HEK293 (cell line): ENCODE measurements around the gene CPN1.

Experiments used
- CTCF ChIA-PET: fragments of 350-600 bp; formaldehyde crosslinking; extraction: SDS; loops from one replicate; lab custom pipeline; 2021; ENCODE audit warnings: antibody characterized with exemption; lab: Yijun Ruan, JAX
- POLR2A ChIA-PET: fragments of 300-600 bp; formaldehyde crosslinking; extraction: SDS; loops from one replicate; lab custom pipeline; 2020; ENCODE audit warnings: antibody characterized with exemption, inconsistent platforms; lab: Yijun Ruan, JAX
- H3K27ac ChIP-seq: fragments of 200-500 bp; sonication (Bioruptor generic); 2 replicates; pipeline ENCODE4 v1.5.1; 2014; ENCODE audit warnings: low read depth, low read length, control low read depth, inconsistent platforms; ENCODE audit errors: extremely low read depth
- H3K36me3 ChIP-seq, 2 experiments: fragments of 200-500 bp in 1 of 2; sonication (Bioruptor generic) in 1 of 2; 1 replicate in 1 of 2; 2 replicates in 1 of 2; pipeline ENCODE4 v1.5.1; 2014 to 2017; ENCODE audit warnings: inconsistent platforms in 2 of 2, low read length in 2 of 2; ENCODE audit not compliant: control insufficient read depth in 2 of 2, insufficient read depth in 1 of 2
- H3K4me1 ChIP-seq: fragments of 200-500 bp; sonication (Bioruptor generic); 2 replicates; pipeline ENCODE4 v1.5.1; 2014; ENCODE audit warnings: mild to moderate bottlenecking, low read length, inconsistent platforms; ENCODE audit not compliant: control insufficient read depth, insufficient read depth
- H3K4me3 ChIP-seq: 2 replicates; pipeline ENCODE4 v1.5.1; 2011; ENCODE audit warnings: low read depth, mild to moderate bottlenecking, control low read depth, low read length, moderate library complexity
- H3K9me3 ChIP-seq: fragments of 200-500 bp; sonication (Bioruptor generic); 2 replicates; pipeline ENCODE4 v1.5.1; 2014; ENCODE audit warnings: low read depth, low read length, inconsistent platforms; ENCODE audit not compliant: control insufficient read depth, insufficient read depth
- BCL11B ChIP-seq: fragments of 450-650 bp; formaldehyde crosslinking; IDR thresholded peaks from 2 replicates; pipeline ENCODE4 v1.5.1; 2016; ENCODE audit warnings: low read depth, missing biosample characterization, missing genetic modification characterization
- GLI4 ChIP-seq: fragments of 450-650 bp; formaldehyde crosslinking; IDR thresholded peaks from 2 replicates; pipeline ENCODE4 v1.5.1; 2016; ENCODE audit warnings: missing biosample characterization, missing genetic modification characterization
- GLIS1 ChIP-seq: fragments of 450-650 bp; formaldehyde crosslinking; IDR thresholded peaks from 2 replicates; pipeline ENCODE4 v1.5.1; 2016; ENCODE audit warnings: missing biosample characterization, missing genetic modification characterization
- HOXC10 ChIP-seq: sonication (generic); formaldehyde crosslinking; IDR thresholded peaks from 2 replicates; pipeline ENCODE4 v1.8.1; 2023; ENCODE audit warnings: mild to moderate bottlenecking, missing genetic modification reagents
- HOXD13 ChIP-seq: sonication (generic); formaldehyde crosslinking; IDR thresholded peaks from 2 replicates; pipeline ENCODE4 v1.8.0; 2022; ENCODE audit warnings: missing genetic modification reagents, borderline replicate concordance
- PRDM10 ChIP-seq: fragments of 450-650 bp; formaldehyde crosslinking; IDR thresholded peaks from 2 replicates; pipeline ENCODE4 v1.5.1; 2016; ENCODE audit warnings: missing biosample characterization, missing genetic modification characterization
- ZNF146 ChIP-seq: fragments of 450-650 bp; formaldehyde crosslinking; IDR thresholded peaks from 2 replicates; pipeline ENCODE4 v1.5.1; 2016; ENCODE audit warnings: missing biosample characterization, missing genetic modification characterization
- ZNF148 ChIP-seq: fragments of 450-650 bp; formaldehyde crosslinking; IDR thresholded peaks from 2 replicates; pipeline ENCODE4 v1.5.0; 2017; ENCODE audit warnings: missing biosample characterization, missing genetic modification characterization, borderline replicate concordance
- ZNF174 ChIP-seq: fragments of 450-650 bp; formaldehyde crosslinking; IDR thresholded peaks from 2 replicates; pipeline ENCODE4 v1.5.0; 2017; ENCODE audit warnings: missing biosample characterization, mild to moderate bottlenecking, missing genetic modification characterization
- ZNF175 ChIP-seq: fragments of 450-650 bp; formaldehyde crosslinking; IDR thresholded peaks from 2 replicates; pipeline ENCODE4 v1.5.1; 2016; ENCODE audit warnings: missing biosample characterization, missing genetic modification characterization
- ZNF23 ChIP-seq: fragments of 450-650 bp; formaldehyde crosslinking; IDR thresholded peaks from 2 replicates; pipeline ENCODE4 v1.5.1; 2016; ENCODE audit warnings: missing biosample characterization, missing genetic modification characterization, borderline replicate concordance
- ZNF394 ChIP-seq: fragments of 450-650 bp; formaldehyde crosslinking; IDR thresholded peaks from 2 replicates; pipeline ENCODE4 v1.5.1; 2016; ENCODE audit warnings: missing biosample characterization, missing genetic modification characterization, mild to moderate bottlenecking, moderate library complexity, borderline replicate concordance
- ZNF433 ChIP-seq: fragments of 450-650 bp; formaldehyde crosslinking; IDR thresholded peaks from 2 replicates; pipeline ENCODE4 v1.5.1; 2016; ENCODE audit warnings: missing biosample characterization, missing genetic modification characterization, low read depth
- ZNF473 ChIP-seq: fragments of 450-650 bp; formaldehyde crosslinking; IDR thresholded peaks from 2 replicates; pipeline ENCODE4 v1.5.1; 2017; ENCODE audit warnings: missing biosample characterization, missing genetic modification characterization
- ZNF488 ChIP-seq: fragments of 450-650 bp; formaldehyde crosslinking; IDR thresholded peaks from 2 replicates; pipeline ENCODE4 v1.5.1; 2016; ENCODE audit warnings: missing biosample characterization, missing genetic modification characterization
- ZNF692 ChIP-seq: fragments of 450-650 bp; formaldehyde crosslinking; IDR thresholded peaks from 2 replicates; pipeline ENCODE4 v1.5.1; 2016; ENCODE audit warnings: missing biosample characterization, missing genetic modification characterization
- ZXDB ChIP-seq: fragments of 450-650 bp; formaldehyde crosslinking; IDR thresholded peaks from 2 replicates; pipeline ENCODE4 v1.5.1; 2016; ENCODE audit warnings: missing biosample characterization, missing genetic modification characterization
- TF ChIP-seq, protein P1 (sequence below): fragments of 450-650 bp; IDR thresholded peaks from 2 replicates; pipeline ENCODE4 v1.5.1; 2018; ENCODE audit warnings: missing biosample characterization, mild to moderate bottlenecking, missing genetic modification characterization
- TF ChIP-seq, protein P2 (sequence below): fragments of 450-650 bp; formaldehyde crosslinking; IDR thresholded peaks from 2 replicates; pipeline ENCODE4 v1.5.1; 2016; ENCODE audit warnings: missing biosample characterization, missing genetic modification characterization
- TF ChIP-seq, protein P3 (sequence below): fragments of 450-650 bp; formaldehyde crosslinking; IDR thresholded peaks from 2 replicates; pipeline ENCODE4 v1.5.1; 2016; ENCODE audit warnings: missing biosample characterization, missing genetic modification characterization

Gene CPN1

DNA sequence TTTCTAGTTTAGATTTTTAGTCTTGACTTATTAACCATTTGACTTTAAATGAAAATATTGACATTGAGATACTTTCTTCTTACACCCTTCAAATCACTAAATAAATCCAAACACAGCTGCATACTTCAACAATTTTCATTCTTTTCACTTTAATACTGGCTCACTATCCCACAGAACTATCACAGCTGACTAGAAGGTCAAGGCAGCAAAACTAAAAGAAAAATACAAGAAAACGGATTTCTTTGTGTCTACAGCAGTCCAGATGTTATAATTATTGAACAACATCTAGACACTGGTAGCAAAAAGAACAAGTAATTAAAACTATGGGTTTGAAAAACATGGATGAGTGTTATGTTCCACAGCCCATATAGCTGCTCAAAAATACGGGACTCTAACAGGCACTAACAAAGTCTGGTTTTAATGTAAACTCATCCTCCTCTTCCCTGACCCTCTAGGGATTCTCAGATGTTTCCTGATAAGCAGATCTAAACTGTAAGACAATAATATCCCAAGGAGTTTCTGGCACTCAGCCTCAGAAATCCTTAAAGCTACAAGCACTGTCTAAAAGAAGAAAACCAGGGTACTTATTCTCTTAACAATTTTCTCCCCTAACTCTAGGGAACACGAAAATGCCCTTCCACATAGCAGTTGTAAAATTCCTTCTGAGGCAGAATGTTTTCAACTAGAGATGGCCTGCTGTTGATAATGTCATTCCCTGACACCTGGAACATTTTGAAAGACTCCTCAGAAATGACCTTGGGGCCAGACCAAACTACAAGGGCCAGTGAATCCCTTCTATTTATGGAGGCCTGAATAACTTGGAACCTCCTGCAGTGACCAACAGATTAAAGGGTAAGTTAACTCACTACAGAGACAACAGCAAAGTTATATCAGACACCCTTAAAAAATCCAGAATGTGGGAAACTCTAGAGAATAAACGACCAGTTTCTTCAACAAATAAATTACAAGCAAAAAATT lies 84.7 kb downstream of the CPN1 start (continued):
- TF ChIP-seq ZNF473 (tag by site-specific recombination) (no peak), GLIS1 (tag by site-specific recombination) (no peak)

DNA sequence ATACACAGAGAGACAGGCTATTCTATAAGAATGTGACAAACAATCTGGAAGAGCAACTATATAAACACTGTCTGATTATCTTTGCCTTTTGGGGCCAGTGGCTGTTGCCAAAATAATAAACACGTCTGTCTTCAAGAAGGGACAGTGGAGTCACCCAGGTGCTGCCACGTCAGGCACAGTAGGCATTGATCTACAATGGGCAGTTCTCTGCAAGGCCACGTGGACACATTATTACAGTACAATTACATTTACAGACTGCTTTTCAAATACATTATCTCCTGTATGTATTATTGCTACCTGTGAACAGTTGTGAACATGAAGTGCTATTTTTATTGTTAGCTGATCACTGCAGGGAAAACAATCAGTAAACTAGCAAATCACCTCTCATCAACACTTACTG lies 86.0 kb downstream of the CPN1 start:
- ChIA-PET POLR2A (no interaction called here), CTCF (interaction anchor here (0.6 to 5.6 kb wide), 3 partner anchors 14 to 350 kb away, joined by 3 to 20 read pairs (median 4); partner anchors contain the start of gene DNMBP)
- no peaks in the 10 kb centered on the region for H3K9me3 ChIP-seq
- no peak overlapping the region for H3K27ac ChIP-seq
- H3K4me3 ChIP-seq, result no peak overlapping the region
- peaks cover 26% of the 10 kb centered on the region for H3K4me1 ChIP-seq
- TF ChIP-seq PRDM10, result no peak
- no peak for TF ChIP-seq BCL11B
- TF ChIP-seq ZNF146 (tag by site-specific recombination), result no peak
- no peak for TF ChIP-seq GLI4 (tag by site-specific recombination)
- no peak for TF ChIP-seq HOXD13
- no peak for TF ChIP-seq ZNF175 (tag by site-specific recombination)
- no peak for TF ChIP-seq ZNF488 (tag by site-specific recombination)
- TF ChIP-seq HOXC10 (CRISPR knock-in tag), result no peak
- TF ChIP-seq, protein P1, sequence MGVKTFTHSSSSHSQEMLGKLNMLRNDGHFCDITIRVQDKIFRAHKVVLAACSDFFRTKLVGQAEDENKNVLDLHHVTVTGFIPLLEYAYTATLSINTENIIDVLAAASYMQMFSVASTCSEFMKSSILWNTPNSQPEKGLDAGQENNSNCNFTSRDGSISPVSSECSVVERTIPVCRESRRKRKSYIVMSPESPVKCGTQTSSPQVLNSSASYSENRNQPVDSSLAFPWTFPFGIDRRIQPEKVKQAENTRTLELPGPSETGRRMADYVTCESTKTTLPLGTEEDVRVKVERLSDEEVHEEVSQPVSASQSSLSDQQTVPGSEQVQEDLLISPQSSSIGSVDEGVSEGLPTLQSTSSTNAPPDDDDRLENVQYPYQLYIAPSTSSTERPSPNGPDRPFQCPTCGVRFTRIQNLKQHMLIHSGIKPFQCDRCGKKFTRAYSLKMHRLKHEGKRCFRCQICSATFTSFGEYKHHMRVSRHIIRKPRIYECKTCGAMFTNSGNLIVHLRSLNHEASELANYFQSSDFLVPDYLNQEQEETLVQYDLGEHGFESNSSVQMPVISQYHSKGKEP (tag by site-specific recombination), result no peak
- TF ChIP-seq ZNF394, result no peak
- TF ChIP-seq, protein P2, sequence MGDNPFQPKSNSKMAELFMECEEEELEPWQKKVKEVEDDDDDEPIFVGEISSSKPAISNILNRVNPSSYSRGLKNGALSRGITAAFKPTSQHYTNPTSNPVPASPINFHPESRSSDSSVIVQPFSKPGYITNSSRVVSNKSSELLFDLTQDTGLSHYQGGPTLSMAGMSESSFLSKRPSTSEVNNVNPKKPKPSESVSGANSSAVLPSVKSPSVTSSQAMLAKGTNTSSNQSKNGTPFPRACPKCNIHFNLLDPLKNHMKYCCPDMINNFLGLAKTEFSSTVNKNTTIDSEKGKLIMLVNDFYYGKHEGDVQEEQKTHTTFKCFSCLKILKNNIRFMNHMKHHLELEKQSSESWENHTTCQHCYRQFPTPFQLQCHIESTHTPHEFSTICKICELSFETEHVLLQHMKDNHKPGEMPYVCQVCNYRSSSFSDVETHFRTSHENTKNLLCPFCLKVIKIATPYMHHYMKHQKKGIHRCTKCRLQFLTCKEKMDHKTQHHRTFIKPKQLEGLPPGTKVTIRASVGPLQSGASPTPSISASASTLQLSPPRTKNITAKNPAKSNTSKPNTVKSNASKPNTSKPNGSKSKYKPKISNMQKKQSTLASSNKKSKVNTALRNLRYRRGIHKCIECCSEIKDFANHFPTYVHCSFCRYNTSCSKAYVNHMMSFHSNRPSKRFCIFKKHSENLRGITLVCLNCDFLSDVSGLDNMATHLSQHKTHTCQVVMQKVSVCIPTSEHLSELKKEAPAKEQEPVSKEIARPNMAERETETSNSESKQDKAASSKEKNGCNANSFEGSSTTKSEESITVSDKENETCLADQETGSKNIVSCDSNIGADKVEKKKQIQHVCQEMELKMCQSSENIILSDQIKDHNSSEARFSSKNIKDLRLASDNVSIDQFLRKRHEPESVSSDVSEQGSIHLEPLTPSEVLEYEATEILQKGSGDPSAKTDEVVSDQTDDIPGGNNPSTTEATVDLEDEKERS (tag by site-specific recombination), result no peak
- no peak for TF ChIP-seq ZNF23 (tag by site-specific recombination)
- no peak for TF ChIP-seq ZNF148 (tag by site-specific recombination)
- TF ChIP-seq, protein P3, sequence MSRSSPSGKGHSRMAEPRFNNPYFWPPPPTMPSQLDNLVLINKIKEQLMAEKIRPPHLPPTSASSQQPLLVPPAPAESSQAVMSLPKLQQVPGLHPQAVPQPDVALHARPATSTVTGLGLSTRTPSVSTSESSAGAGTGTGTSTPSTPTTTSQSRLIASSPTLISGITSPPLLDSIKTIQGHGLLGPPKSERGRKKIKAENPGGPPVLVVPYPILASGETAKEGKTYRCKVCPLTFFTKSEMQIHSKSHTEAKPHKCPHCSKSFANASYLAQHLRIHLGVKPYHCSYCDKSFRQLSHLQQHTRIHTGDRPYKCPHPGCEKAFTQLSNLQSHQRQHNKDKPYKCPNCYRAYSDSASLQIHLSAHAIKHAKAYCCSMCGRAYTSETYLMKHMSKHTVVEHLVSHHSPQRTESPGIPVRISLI (tag by site-specific recombination), result no peak
- no peak for TF ChIP-seq ZNF174 (tag by site-specific recombination)
- no peak for TF ChIP-seq ZXDB
- no peak for TF ChIP-seq ZNF433 (tag by site-specific recombination)
- no peak for TF ChIP-seq ZNF692 (tag by site-specific recombination)
- no peaks in the 10 kb centered on the region; a peak in 1 of 3 replicates for H3K36me3 ChIP-seq
